A549 (cell line): ENCODE results near the gene NFIX.
"Not testable (repeated sequence)": the region's sequence is repeated elsewhere in the genome, so short reads cannot be mapped to it uniquely, and the experiment has no call there.

Source experiments
- CBX2 ChIP-seq: fragments of 200-600 bp; sonication (generic); IDR thresholded peaks from 2 replicates; pipeline ENCODE4 v1.6.1; 2016; ENCODE audit warnings: low read depth, mild to moderate bottlenecking, borderline replicate concordance
- CTCF ChIP-seq: fragments of >200 bp; sonication (Bioruptor Twin); formaldehyde crosslinking; IDR thresholded peaks from 3 replicates; pipeline ENCODE4 v1.5.1; 2016

- TF ChIP-seq CBX2, CTCF: not testable (repeated sequence)
These were observed 19.2 kb upstream of the NFIX start for GRCh38 chr19:12976109-12976508.
